K562 (cell line): ENCODE data around the gene ANKRD34A. TPM values are rescaled to one million over a fixed set of nuclear protein-coding genes. Genes with fewer than 3 reads are reported as not detected.
A peak's percentile ranks its signal among the peaks of the same experiment; 100 is the strongest.

Experiments used
- ADNP ChIP-seq: fragments of 200-800 bp; sonication (Bioruptor generic); IDR thresholded peaks from 2 replicates; pipeline ENCODE4 v1.6.1; 2016; ENCODE audit warnings: missing genetic modification characterization, missing compliant biosample characterization
- ATF7 ChIP-seq: fragments of 450-650 bp; IDR thresholded peaks from 2 replicates; pipeline ENCODE4 v1.7.1; 2014; ENCODE audit warnings: mild to moderate bottlenecking, moderate library complexity
- ETV1 ChIP-seq: fragments of 450-650 bp; conservative IDR thresholded peaks from 2 replicates; pipeline ENCODE4 v1.6.1; 2016; ENCODE audit warnings: missing genetic modification characterization, control low read depth, low read depth, missing compliant biosample characterization
- EWSR1 ChIP-seq: fragments of 450-650 bp; IDR thresholded peaks from 2 replicates; pipeline ENCODE4 v1.6.1; 2018; ENCODE audit warnings: borderline replicate concordance, mild to moderate bottlenecking, low read depth, moderate library complexity; ENCODE audit not compliant: partially characterized antibody
- FOXM1 ChIP-seq, 2 experiments: fragments of 450-650 bp in 1 of 2; sonication (generic) in 1 of 2; formaldehyde crosslinking in 1 of 2; IDR thresholded peaks; 2 replicates each; pipeline versions ENCODE4 v1.6.1 to v1.9.0; 2017 to 2022; ENCODE audit warnings: low read depth in 2 of 2, mild to moderate bottlenecking in 2 of 2, missing genetic modification reagents in 1 of 2, moderate library complexity in 1 of 2
- FUS ChIP-seq: fragments of 200-400 bp; formaldehyde crosslinking; optimal IDR thresholded peaks from 2 replicates; pipeline ENCODE3; 2017; ENCODE audit warnings: low read depth, low read length
- GATAD2B ChIP-seq: fragments of 450-650 bp; IDR thresholded peaks from 2 replicates; pipeline ENCODE4 v1.6.1; 2017; ENCODE audit warnings: mild to moderate bottlenecking, borderline replicate concordance
- IRF2 ChIP-seq: sonication (generic); formaldehyde crosslinking; IDR thresholded peaks from 2 replicates; pipeline ENCODE4 v1.8.1; 2022; ENCODE audit warnings: mild to moderate bottlenecking, missing genetic modification reagents
- KAT8 ChIP-seq: fragments of 450-650 bp; IDR thresholded peaks from 2 replicates; pipeline ENCODE4 v1.6.1; 2016; ENCODE audit warnings: low read depth, mild to moderate bottlenecking
- LARP7 ChIP-seq: fragments of 450-650 bp; IDR thresholded peaks from 2 replicates; pipeline ENCODE4 v1.6.1; 2016
- MAZ ChIP-seq, 2 experiments: fragments of 450-650 bp in 1 of 2; sonication (generic) in 1 of 2; formaldehyde crosslinking; IDR thresholded peaks in 1 of 2; conservative IDR thresholded peaks in 1 of 2; 2 replicates each; pipeline versions ENCODE4 v1.4.0 to v1.5.0; 2020; ENCODE audit warnings: mild to moderate bottlenecking in 1 of 2, missing genetic modification reagents in 1 of 2
- NFXL1 ChIP-seq: fragments of 450-650 bp; formaldehyde crosslinking; IDR thresholded peaks from 2 replicates; pipeline ENCODE4 v1.4.0; 2021; ENCODE audit warnings: mild to moderate bottlenecking
- POLR2AphosphoS2 ChIP-seq: IDR thresholded peaks from 2 replicates; pipeline ENCODE4 v1.6.1; 2012; ENCODE audit warnings: low read length, improper control_type of control experiment
- YY1 ChIP-seq, 3 experiments: IDR thresholded peaks; 2 replicates each; pipeline ENCODE4 v1.6.1; 2011; ENCODE audit warnings: low read length in 2 of 3, mild to moderate bottlenecking in 2 of 3, moderate library complexity in 2 of 3, borderline replicate concordance in 1 of 3, control low read depth in 1 of 3, low read depth in 1 of 3; ENCODE audit not compliant: insufficient read depth in 3 of 3, insufficient replicate concordance in 2 of 3, control insufficient read depth in 1 of 3, insufficient read length in 1 of 3; ENCODE audit errors: extremely low read depth in 1 of 3
- ZNF75A ChIP-seq: fragments of 450-650 bp; formaldehyde crosslinking; IDR thresholded peaks from 2 replicates; pipeline ENCODE4 v1.4.0; 2020; ENCODE audit warnings: mild to moderate bottlenecking
- ZNF778 ChIP-seq: fragments of 450-650 bp; formaldehyde crosslinking; IDR thresholded peaks from 2 replicates; pipeline ENCODE4 v1.4.0; 2020; ENCODE audit warnings: mild to moderate bottlenecking, moderate library complexity
- polyA plus RNA-seq, 8 experiments: library from polyadenylated mRNA; depleted of rRNA in 4 of 8; stranded (reverse) in 5 of 8; unstranded in 3 of 8; fragments of >200 nt; fragmentation: Nextera tagmentation in 2 of 8; fragmentation: Illumina TruSeq in 1 of 8; extraction: Ambion mirVana in 2 of 8; extraction: Trizol in 1 of 8; gene quantifications; 2 replicates each; pipeline versions ENCODE4 v1.2.1 to v1.2.3, GENCODE V29; 2011 to 2014; ENCODE audit warnings: inconsistent platforms in 1 of 8, missing spikeins in 1 of 8
- total RNA-seq, 7 experiments: library from RNA; depleted of rRNA in 6 of 7; stranded (reverse); fragments of >200 nt in 6 of 7; fragmentation: Illumina TruSeq in 2 of 7; extraction: Trizol in 2 of 7; gene quantifications; 2 replicates each; pipeline versions ENCODE4 v1.2.1 to v1.2.3, GENCODE V29; 2011 to 2021; ENCODE audit warnings: low replicate concordance in 1 of 7
- TF ChIP-seq, protein P1 (sequence below): fragments of 250-450 bp; sonication (Bioruptor Pico); IDR thresholded peaks from 2 replicates; pipeline ENCODE4 v1.9.0; 2021; ENCODE audit warnings: mild to moderate bottlenecking, inconsistent platforms
- TF ChIP-seq, protein P2 (sequence below), 3 experiments: fragments of 200-800 bp in 1 of 3; sonication (Bioruptor generic) in 1 of 3; sonication (generic) in 1 of 3; formaldehyde crosslinking in 1 of 3; IDR thresholded peaks; 2 replicates each; pipeline versions ENCODE4 v1.6.1 to v1.8.0; 2016 to 2022; ENCODE audit warnings: mild to moderate bottlenecking in 2 of 3, missing compliant biosample characterization in 2 of 3, missing genetic modification characterization in 2 of 3, missing genetic modification reagents in 1 of 3
- TF ChIP-seq, protein P3 (sequence below): sonication (generic); formaldehyde crosslinking; IDR thresholded peaks from 2 replicates; pipeline ENCODE4 v1.8.1; 2022; ENCODE audit warnings: missing genetic modification reagents

Gene ANKRD34A
- total and polyA plus RNA-seq, 9 of the 15 experiments (the other 6 are each of a cell fraction or from before 2014, with no cell fraction given) = 0.06 to 1.6 (median 0.43) TPM

DNA sequence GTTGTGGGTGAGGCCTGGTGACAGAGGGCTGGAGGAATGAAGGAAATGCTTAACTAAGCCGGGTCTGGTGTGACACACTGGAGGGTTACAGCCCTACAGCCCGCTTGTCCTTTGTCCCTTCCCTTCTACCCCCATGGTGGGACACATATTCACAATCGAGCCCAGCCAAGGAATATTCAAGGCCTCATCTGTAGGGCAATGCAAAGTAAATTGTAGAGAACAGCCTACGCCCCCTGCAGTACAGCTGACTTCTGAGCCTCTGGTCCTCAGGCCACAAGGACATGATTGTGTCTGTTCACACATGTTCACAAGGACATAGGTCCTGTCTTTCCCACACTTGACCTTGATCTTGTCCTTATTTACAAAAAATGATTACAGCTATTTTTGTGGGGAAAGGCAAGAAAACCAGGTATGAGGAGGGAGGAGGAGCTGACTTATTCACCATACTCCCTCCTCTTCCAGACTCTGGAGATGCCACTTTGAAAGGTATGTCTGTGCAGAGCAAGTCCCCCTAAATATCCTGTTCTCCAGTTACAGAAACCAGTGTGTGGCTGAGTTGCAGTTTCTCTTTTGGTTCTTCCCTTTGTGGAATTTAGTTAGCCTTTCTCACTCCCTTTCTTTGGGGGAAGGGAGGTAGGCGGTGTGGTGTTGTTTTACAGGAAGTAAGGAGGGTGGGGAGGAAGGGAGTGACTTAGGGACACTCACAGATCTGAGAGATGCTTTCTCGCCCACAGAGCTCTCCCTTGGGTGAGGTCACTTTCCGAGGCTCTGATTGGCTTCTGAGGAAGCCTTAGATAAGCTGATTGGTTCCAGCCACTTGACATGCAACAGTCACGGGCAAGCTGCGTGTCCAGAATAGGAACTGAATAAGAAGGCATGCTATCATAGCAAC lies 14.7 kb upstream of the ANKRD34A start (continued):
- TF ChIP-seq, protein P1, sequence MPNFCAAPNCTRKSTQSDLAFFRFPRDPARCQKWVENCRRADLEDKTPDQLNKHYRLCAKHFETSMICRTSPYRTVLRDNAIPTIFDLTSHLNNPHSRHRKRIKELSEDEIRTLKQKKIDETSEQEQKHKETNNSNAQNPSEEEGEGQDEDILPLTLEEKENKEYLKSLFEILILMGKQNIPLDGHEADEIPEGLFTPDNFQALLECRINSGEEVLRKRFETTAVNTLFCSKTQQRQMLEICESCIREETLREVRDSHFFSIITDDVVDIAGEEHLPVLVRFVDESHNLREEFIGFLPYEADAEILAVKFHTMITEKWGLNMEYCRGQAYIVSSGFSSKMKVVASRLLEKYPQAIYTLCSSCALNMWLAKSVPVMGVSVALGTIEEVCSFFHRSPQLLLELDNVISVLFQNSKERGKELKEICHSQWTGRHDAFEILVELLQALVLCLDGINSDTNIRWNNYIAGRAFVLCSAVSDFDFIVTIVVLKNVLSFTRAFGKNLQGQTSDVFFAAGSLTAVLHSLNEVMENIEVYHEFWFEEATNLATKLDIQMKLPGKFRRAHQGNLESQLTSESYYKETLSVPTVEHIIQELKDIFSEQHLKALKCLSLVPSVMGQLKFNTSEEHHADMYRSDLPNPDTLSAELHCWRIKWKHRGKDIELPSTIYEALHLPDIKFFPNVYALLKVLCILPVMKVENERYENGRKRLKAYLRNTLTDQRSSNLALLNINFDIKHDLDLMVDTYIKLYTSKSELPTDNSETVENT (CRISPR knock-in tag) = no peak
- TF ChIP-seq KAT8 = peak; percentile 71
- TF ChIP-seq YY1 (IDR thresholded peaks at IDR 0.05; ENCODE audit: borderline replicate concordance in 1 of 3, control insufficient read depth in 1 of 3, extremely low read depth in 1 of 3, insufficient read depth in 3 of 3, insufficient read length in 1 of 3, insufficient replicate concordance in 2 of 3, low read depth in 1 of 3, low read length in 2 of 3) = no peak
- TF ChIP-seq ATF7 = peak; percentile 100
- TF ChIP-seq LARP7 = no peak
- 0 out of 2 replicates have a peak, but pooled peaks have one; percentile 31 for TF ChIP-seq NFXL1 (CRISPR knock-in tag)
- no peak for TF ChIP-seq IRF2 (CRISPR knock-in tag)
- TF ChIP-seq POLR2AphosphoS2 = no peak; the same call in 1 of the 2 replicates
- TF ChIP-seq EWSR1 = no peak
- TF ChIP-seq ZNF75A (CRISPR knock-in tag) = no peak; the same call in 1 of the 2 replicates
- TF ChIP-seq GATAD2B = peak; percentile 88; the same call in 1 of the 2 replicates
- peak; percentile 61 for TF ChIP-seq FOXM1 (IDR thresholded peaks at IDR 0.05; ENCODE audit: low read depth)
- TF ChIP-seq FOXM1 (CRISPR knock-in tag; IDR thresholded peaks at IDR 0.05; ENCODE audit: low read depth) = peak; percentile 24; the same call in 1 of the 2 replicates
- TF ChIP-seq, protein P2, sequence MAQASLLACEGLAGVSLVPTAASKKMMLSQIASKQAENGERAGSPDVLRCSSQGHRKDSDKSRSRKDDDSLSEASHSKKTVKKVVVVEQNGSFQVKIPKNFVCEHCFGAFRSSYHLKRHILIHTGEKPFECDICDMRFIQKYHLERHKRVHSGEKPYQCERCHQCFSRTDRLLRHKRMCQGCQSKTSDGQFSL (CRISPR knock-in tag; IDR thresholded peaks at IDR 0.05) = no peak
- TF ChIP-seq, protein P2 (tag; IDR thresholded peaks at IDR 0.05) = 0 out of 4 replicates have a peak, but pooled peaks of 1 of the 2 experiments have one; percentile 19
- TF ChIP-seq ETV1 = peak; percentile 99
- TF ChIP-seq MAZ (CRISPR knock-in tag; conservative IDR thresholded peaks at IDR 0.05 in 1 of 2, IDR thresholded peaks at IDR 0.05 in 1 of 2) = peak; percentile 61 to 97
- no peak for TF ChIP-seq ZNF778 (CRISPR knock-in tag)
- no peak for TF ChIP-seq ADNP (tag)
- no peak for TF ChIP-seq FUS
- TF ChIP-seq, protein P3, sequence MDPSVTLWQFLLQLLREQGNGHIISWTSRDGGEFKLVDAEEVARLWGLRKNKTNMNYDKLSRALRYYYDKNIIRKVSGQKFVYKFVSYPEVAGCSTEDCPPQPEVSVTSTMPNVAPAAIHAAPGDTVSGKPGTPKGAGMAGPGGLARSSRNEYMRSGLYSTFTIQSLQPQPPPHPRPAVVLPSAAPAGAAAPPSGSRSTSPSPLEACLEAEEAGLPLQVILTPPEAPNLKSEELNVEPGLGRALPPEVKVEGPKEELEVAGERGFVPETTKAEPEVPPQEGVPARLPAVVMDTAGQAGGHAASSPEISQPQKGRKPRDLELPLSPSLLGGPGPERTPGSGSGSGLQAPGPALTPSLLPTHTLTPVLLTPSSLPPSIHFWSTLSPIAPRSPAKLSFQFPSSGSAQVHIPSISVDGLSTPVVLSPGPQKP = no peak
